PFSK-1 (cell line): ENCODE results near the gene EIPR1.

ENCODE experiments used
- FOXP2 ChIP-seq: optimal IDR thresholded peaks from 2 replicates; pipeline ENCODE3; 2011; ENCODE audit warnings: borderline replicate concordance, control low read depth, inconsistent platforms; ENCODE audit not compliant: insufficient read depth; ENCODE audit errors: extremely low read length, extremely low read depth
- POLR2AphosphoS5 ChIP-seq: IDR thresholded peaks from 2 replicates; pipeline ENCODE4 v1.6.1; 2012; ENCODE audit warnings: low read depth, mild to moderate bottlenecking, control low read depth, low read length, moderate library complexity
- REST ChIP-seq, 2 experiments: IDR thresholded peaks; 2 replicates each; pipeline versions ENCODE4 v1.6.1 to v1.8.0; 2011 to 2012; ENCODE audit warnings: low read depth in 2 of 2, low read length in 2 of 2, control low read depth in 1 of 2, inconsistent platforms in 1 of 2, mild to moderate bottlenecking in 1 of 2, moderate library complexity in 1 of 2; ENCODE audit not compliant: insufficient read depth in 1 of 2
- SIN3A ChIP-seq: IDR thresholded peaks from 2 replicates; pipeline ENCODE4 v1.6.1; 2012; ENCODE audit warnings: mild to moderate bottlenecking, low read length, moderate library complexity, borderline replicate concordance; ENCODE audit not compliant: insufficient read depth
- TAF1 ChIP-seq: IDR thresholded peaks from 2 replicates; pipeline ENCODE4 v1.6.1; 2012; ENCODE audit warnings: low read length, control low read depth, borderline replicate concordance; ENCODE audit not compliant: insufficient read depth

- TF ChIP-seq REST (IDR thresholded peaks at IDR 0.05; ENCODE audit: insufficient read depth in 1 of 2, low read depth in 2 of 2, low read length in 2 of 2) (no peak), POLR2AphosphoS5 (no peak), FOXP2 (no peak), TAF1 (no peak), SIN3A (no peak)
Measured at GRCh38 chr2:3204031-3204821, 173.4 kb downstream of the EIPR1 start.
